Heart left ventricle (tissue), 13 donors: ENCODE data around the gene STX8.

Experiments used
- CTCF ChIP-seq, 12 donors: fragments of 200-600 bp; sonication (generic) in 4 of 12; IDR thresholded peaks; one replicate each; pipeline versions ENCODE4 v1.5.0 to v1.8.0; 2018 to 2022; ENCODE audit warnings: antibody characterized with exemption in 12 of 12, mild to moderate bottlenecking in 5 of 12
- POLR2A ChIP-seq, 2 donors: fragments of 450-650 bp; IDR thresholded peaks; one replicate each; pipeline ENCODE4 v1.6.1; 2017; ENCODE audit warnings: antibody characterized with exemption in 2 of 2, mild to moderate bottlenecking in 2 of 2, moderate library complexity in 2 of 2
- donor health status: ischemic (EF 13 %, LVEDD 7.1; RV severe dilation, severe dysfunction).
- donor health status: DM: no; HTN: yes; CAD: no.
- donor health status: DM: no; HTN: no; CAD: no.
- donor health status: ischemic (EF 25% LVEDD 6.9; RV normal size, moderate dysfunction).
- donor health status: ischemic (EF 25% LVEDD 5.7; RV mildly dilated, moderate dysfunction).
- donor health status: ischemic (EF 35%, LVEDD 5.7; RV mildly dilated, moderate dysfunction).
- donor health status: nonischemic (EF 11% LVEDD 7.7; RV severe dilation, severe dysfunction).
- donor health status: DM: yes; HTN: yes; CAD: no.
- donor health status: PGD.
- donor health status: ischemic (EF 29% LVEDD 5.4; RV normal size, mild dysfunction).
- donor health status: nonischemic (EF 23%, LVEDD 6.1; RV moderate dilation, normal function).

GRCh38 chr17:9273428-9274391 lies 301.9 kb downstream of the STX8 start:
- TF ChIP-seq CTCF (IDR thresholded peaks at IDR 0.05), result no peak
- TF ChIP-seq POLR2A (IDR thresholded peaks at IDR 0.05), result no peak
